HG02588 (cell line): ENCODE data around the gene SEMA6D.

Source experiments
- ATAC-seq: cut with Tn5 transposase; IDR thresholded peaks from one replicate; pipeline ENCODE4 v1.9.1; 2021; ENCODE audit warnings: mild to moderate bottlenecking, moderate library complexity; ENCODE audit not compliant: unreplicated experiment

The SEMA6D gene

GRCh38 chr15:47786371-47786770 is 69.1 kb downstream of the SEMA6D start:
- no peak for ATAC-seq

DNA sequence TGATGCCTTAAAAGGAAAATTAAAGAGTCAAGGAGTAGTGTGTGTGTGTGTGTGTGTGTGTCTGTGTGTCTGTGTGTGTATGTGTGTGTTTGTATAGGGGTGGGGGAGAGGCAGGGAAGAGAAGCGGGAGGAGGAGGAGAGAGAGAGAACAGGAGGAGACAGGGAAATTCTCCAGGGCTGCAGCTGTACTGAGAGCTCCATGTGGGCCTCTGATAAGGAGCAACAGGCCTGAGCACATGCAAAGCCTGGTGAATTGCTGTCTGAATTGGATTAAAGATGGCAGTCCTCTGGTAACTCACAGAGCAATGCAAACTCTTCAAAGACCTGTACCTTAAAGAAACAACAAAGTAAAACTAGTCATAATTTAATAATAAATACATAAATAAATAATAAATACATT is 70.6 kb downstream of the SEMA6D start:
- no peak for ATAC-seq

- no peak for ATAC-seq
Observed at GRCh38 chr15:47788685-47789084, 71.4 kb downstream of the SEMA6D start.

DNA sequence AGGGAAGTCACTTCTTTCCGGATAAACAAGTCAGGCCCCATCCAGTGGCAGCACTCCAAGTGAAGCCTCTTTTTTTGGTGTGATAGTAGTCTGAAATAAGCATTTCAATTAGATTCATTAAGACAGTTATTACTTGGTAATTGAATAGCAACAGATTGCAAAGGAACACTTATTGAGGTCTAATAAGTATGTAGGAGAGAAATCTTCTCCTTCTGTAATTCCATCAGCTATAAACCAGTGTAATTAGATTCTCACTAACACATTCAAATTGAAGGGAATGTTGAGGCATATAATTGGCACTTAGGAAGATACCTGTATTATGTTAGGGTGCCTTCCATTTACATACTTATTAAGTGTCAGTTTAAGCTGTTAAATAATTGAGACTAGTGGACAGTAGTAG is 73.9 kb downstream of the SEMA6D start:
- no peak for ATAC-seq

DNA sequence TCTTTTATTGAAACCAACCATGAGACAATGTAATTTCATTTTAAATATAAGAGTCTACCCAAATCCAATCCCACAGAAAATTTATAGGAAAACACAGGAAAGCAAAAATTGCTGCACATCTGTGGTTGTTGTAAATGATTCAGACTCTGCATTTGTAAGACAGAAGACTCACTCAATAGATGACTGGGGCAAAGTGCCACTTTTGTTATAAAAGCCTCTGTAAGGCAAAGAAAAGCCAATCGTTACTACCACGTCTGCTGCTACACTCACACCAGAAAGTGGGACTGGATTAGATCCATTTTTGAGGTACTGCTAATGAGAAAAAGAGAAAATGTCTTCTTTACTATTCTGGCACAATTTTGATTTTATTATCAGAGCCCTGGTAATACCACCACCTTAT is 74.9 kb downstream of the SEMA6D start:
- ATAC-seq, result no peak

DNA sequence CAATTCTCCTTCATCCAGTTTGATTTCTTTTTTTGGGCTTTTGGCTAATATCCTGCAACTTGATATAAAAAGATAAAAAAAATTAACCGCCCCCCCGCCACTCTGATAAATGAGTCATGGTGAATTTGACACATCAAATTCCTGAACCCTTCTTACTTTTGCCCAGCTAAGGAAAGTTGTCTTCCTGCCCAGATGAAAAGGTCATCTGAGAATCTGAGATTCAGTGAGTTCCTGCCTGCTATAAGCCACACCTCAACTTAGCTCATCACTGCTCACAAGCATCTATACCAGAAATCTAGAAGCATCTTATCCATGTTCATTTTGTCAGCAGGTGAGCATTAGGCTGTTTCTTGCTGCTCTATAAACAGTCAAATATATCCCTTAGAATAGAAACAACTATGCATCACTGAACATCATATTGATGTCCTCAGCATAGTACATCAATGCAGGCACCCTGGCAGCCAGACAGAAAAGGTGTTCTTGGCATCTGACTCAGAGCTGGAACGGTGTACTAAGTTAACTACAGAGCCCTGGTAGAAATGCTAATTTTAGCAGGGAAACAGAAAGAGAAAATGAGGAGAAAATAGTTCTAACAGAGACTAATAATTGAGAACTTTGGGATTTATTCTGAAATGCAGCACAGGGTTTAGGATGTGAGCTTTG is 77.1 kb downstream of the SEMA6D start:
- no peak for ATAC-seq

DNA sequence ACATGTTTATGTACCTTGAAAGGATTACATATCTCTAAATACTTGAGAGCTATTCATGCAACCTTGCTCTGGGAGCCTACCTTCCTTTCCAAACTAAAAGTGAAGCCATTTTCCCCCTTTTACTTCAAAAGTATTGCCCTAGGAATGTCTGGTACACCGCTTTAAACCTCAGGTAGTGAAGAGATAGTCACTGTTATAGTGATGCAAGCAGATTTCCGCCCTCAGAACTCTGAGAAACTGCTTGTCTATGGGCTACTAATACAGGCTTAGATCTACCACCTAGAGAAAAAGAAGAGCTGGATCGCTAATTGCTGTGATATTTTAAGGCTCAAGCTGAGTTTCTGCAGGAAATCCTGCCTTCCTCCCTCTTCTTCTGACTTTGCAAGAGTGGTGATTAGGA is 78.6 kb downstream of the SEMA6D start:
- no peak for ATAC-seq

- no peak for ATAC-seq
Observed at GRCh38 chr15:47796339-47796738, 79.0 kb downstream of the SEMA6D start.

GRCh38 chr15:47796830-47797229 is 79.5 kb downstream of the SEMA6D start:
- ATAC-seq, result no peak

GRCh38 chr15:47801522-47801921 is 84.2 kb downstream of the SEMA6D start:
- ATAC-seq, result no peak

- no peak for ATAC-seq
Observed at GRCh38 chr15:47802216-47802615, 84.9 kb downstream of the SEMA6D start.

GRCh38 chr15:47803767-47804166 is 86.5 kb downstream of the SEMA6D start:
- ATAC-seq, result no peak

DNA sequence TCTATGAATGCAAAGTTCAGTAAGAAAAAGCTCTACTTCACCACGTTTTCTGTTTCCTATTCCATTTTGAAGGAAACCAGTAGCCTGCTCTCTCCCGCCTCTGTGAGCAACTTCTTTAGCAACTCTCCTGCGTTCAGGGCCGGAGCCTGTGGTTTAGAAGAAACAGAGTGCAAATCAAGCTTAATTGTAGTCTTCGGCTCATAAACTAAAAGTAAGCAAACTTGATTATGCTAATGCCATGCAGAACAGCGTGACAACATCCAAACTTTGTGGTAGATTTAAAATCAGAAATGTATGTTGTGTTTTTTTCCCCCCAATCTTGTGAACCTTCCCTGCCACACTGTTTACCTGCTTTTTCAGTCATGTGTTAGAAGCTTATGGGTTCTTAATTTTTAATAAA is 87.4 kb downstream of the SEMA6D start:
- no peak for ATAC-seq

DNA sequence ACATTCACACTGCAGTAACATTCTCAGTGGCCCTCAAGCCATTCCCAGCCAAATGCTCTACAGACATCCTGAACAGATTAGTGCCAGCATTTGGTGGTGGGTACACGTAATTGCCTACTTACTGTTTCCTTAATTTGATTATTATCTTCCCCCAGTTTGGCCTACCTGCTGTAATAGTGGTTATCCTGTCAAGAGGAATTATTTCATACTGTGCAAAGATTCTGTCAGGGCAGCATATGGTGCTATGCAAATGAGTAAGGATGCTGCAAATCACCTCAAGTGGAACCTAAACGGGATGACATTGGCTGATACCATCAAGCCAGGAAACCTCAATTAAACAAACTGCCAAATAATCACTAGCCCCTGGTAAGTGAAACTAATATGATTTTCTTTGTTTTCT is 88.7 kb downstream of the SEMA6D start:
- ATAC-seq, result no peak

DNA sequence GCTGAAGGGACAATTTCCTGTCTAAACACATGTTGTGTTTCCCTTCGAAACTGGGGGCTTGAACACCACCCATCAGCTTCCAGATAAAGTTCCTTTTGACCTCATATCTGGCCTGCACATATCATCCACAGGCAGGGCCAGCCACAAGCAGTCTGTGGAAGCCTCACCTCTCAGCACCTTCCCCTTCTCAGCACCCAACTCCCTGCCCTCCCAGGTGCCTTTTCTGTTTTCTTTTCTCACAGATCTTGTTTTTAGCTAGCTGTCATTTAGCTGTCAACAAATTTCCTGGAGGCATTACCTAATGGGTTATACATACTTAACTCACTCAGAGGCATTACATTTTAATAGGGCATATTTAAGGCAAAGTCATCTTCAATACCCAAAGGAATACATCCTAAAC is 93.9 kb downstream of the SEMA6D start:
- no peak for ATAC-seq

GRCh38 chr15:47812470-47812999 is 95.2 kb downstream of the SEMA6D start:
- ATAC-seq, result peak; percentile 55

- ATAC-seq, result peak; percentile 93
Observed at GRCh38 chr15:47813748-47814384, 96.6 kb downstream of the SEMA6D start.

- ATAC-seq, result no peak
Observed at GRCh38 chr15:47814620-47815019, 97.3 kb downstream of the SEMA6D start.

- no peak for ATAC-seq
Observed at GRCh38 chr15:47817969-47818548, 100.8 kb downstream of the SEMA6D start.

DNA sequence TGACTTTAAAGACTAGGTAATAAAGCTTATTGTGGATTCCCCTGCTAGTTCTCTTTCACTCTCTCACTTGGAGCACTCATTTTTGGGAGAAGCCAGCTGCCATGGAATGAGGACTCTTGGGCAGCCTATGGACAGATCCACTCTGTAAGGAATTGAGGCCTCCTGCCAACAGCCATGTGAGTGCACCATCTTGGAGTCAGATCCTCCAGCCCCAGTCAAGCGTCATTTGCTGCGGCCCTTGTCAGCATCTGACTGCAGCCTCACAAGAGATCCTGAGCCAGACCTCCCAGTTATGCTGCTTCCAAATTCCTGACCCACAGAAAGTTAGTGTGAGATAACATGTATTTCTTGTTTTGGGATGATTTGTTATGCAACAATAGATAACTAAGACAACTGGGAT is 101.9 kb downstream of the SEMA6D start:
- no peak for ATAC-seq

- ATAC-seq, result no peak
Observed at GRCh38 chr15:47820057-47820746, 102.9 kb downstream of the SEMA6D start.
